KMS-11 (cell line): ENCODE results near the gene DDX54.

Source experiments
- H2AFZ ChIP-seq: fragments of 200-600 bp; sonication (generic); 2 replicates; pipeline ENCODE4 v1.6.1; 2016; ENCODE audit warnings: antibody characterized with exemption, mixed run types, low read depth
- H3K27ac ChIP-seq: fragments of 200-600 bp; sonication (generic); 2 replicates; pipeline ENCODE4 v1.6.1; 2016; ENCODE audit warnings: mild to moderate bottlenecking, mixed run types
- H3K27me3 ChIP-seq: fragments of 200-600 bp; sonication (generic); 2 replicates; pipeline ENCODE4 v1.6.1; 2017; ENCODE audit warnings: mild to moderate bottlenecking, low read depth, mixed run types, moderate library complexity; ENCODE audit not compliant: insufficient read depth
- H3K36me3 ChIP-seq: fragments of 200-600 bp; sonication (generic); 2 replicates; pipeline ENCODE4 v1.6.1; 2017; ENCODE audit warnings: mild to moderate bottlenecking, mixed run types; ENCODE audit not compliant: insufficient read depth
- H3K4me1 ChIP-seq: fragments of 200-600 bp; sonication (generic); 2 replicates; pipeline ENCODE4 v1.6.1; 2016; ENCODE audit warnings: mild to moderate bottlenecking, low read depth, mixed run types; ENCODE audit not compliant: poor library complexity, severe bottlenecking
- H3K4me2 ChIP-seq: fragments of 200-600 bp; sonication (generic); 2 replicates; pipeline ENCODE4 v1.7.0; 2016; ENCODE audit warnings: mild to moderate bottlenecking, mixed run types
- H3K4me3 ChIP-seq: fragments of 200-600 bp; sonication (generic); IDR thresholded peaks from 2 replicates; pipeline ENCODE4 v1.6.1; 2017; ENCODE audit warnings: low read depth, low read length, mixed read lengths; ENCODE audit not compliant: insufficient read depth
- H3K79me2 ChIP-seq: fragments of 200-600 bp; sonication (generic); 2 replicates; pipeline ENCODE4 v1.6.1; 2016; ENCODE audit warnings: low read depth, mixed run types; ENCODE audit not compliant: insufficient read depth
- H3K9ac ChIP-seq: fragments of 200-600 bp; sonication (generic); 2 replicates; pipeline ENCODE4 v1.6.1; 2016; ENCODE audit warnings: mild to moderate bottlenecking, mixed run types
- H4K20me1 ChIP-seq: fragments of 200-600 bp; sonication (generic); 2 replicates; pipeline ENCODE4 v1.6.1; 2016; ENCODE audit warnings: mild to moderate bottlenecking, mixed run types; ENCODE audit not compliant: insufficient read depth
- CTCF ChIP-seq: fragments of 200-600 bp; sonication (generic); conservative IDR thresholded peaks from 2 replicates; pipeline ENCODE4 v1.6.1; 2017; ENCODE audit warnings: low read depth, mild to moderate bottlenecking, antibody characterized with exemption, low read length, moderate library complexity, mixed read lengths

DDX54 gene

DNA sequence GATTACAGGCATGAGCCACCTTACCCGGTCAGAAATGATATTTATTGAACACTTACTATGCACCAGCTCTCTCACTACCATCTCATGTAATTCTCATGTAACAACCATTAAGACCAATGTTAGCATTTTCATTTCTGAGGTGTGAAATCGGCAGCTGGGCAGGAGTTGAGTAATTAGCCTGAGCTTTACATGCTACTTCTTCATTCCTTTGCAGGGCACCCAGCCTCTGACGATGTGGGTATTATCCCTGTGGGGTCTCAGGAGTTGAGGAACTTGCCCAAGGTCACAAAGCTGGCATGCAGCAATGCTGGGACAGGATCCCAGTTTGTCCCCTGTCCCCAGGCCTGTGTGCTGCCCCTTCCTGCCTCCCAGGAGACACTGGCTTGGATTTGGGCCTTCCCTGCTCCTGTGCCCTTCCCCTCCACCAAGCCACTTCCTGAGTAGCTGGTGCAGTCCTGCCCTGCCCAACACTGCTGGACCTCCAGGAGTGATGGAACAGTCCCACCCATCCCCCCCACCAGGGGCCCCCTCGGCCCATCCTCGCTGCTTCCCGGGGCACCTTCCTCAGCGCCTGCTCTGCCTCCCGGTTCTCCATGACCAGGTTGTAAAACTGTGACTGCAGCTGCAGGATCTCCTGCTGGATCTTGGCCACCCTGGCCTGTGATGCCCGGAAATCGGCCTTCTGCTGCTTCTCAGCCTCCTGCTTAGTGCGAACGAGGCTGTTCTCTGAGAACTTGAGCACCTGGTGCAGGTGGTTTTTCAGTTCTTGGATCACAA lies 14.9 kb upstream of the DDX54 start:
- no peaks in the 10 kb centered on the region for H3K79me2 ChIP-seq
- no peaks in the 10 kb centered on the region for H4K20me1 ChIP-seq
- H2AFZ ChIP-seq = no peak overlapping the region
- H3K4me3 ChIP-seq = no peak overlapping the region
- no peak for TF ChIP-seq CTCF
- peaks cover 9% of the 10 kb centered on the region for H3K4me1 ChIP-seq
- H3K4me2 ChIP-seq = no peak overlapping the region
- no peaks in the 10 kb centered on the region for H3K36me3 ChIP-seq
- no peak overlapping the region for H3K9ac ChIP-seq
- no peak overlapping the region for H3K27ac ChIP-seq
- H3K27me3 ChIP-seq = no peaks in the 10 kb centered on the region

DNA sequence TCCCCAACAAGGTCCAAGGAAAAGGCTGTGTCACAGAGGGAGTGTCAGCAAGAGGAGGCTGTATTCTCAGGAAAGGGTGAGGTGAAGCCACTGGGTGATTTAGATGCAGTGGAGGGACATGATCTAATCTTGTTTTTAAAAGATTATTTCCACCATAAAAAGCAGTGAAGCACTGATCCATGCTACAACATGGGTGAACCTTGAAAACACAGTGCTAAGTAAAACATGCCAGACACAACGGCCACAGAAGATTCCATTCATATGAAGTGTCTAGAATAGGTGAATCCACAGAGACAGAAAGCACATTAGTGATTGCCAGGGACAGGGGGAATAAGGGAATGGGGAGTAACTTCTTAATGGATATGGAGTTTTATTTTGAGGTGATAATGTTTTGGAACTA lies 13.0 kb upstream of the DDX54 start:
- Histone ChIP-seq H3K4me3 (no peak overlapping the region), H3K27me3 (no peaks in the 10 kb centered on the region), H3K27ac (no peak overlapping the region), H3K36me3 (no peaks in the 10 kb centered on the region), H2AFZ (no peak overlapping the region), H4K20me1 (no peaks in the 10 kb centered on the region), H3K4me1 (no peaks in the 10 kb centered on the region), H3K79me2 (no peaks in the 10 kb centered on the region), H3K4me2 (no peak overlapping the region), H3K9ac (no peak overlapping the region)
- no peak for TF ChIP-seq CTCF

- no peaks in the 10 kb centered on the region for H3K4me1 ChIP-seq
- H4K20me1 ChIP-seq = no peaks in the 10 kb centered on the region
- H3K4me2 ChIP-seq = no peak overlapping the region
- no peaks in the 10 kb centered on the region for H3K27me3 ChIP-seq
- no peaks in the 10 kb centered on the region for H3K36me3 ChIP-seq
- no peak overlapping the region for H3K9ac ChIP-seq
- no peak overlapping the region for H3K4me3 ChIP-seq
- no peak for TF ChIP-seq CTCF
- H2AFZ ChIP-seq = no peak overlapping the region
- no peaks in the 10 kb centered on the region for H3K79me2 ChIP-seq
- no peak overlapping the region for H3K27ac ChIP-seq
Observed at GRCh38 chr12:113197518-113198077, 12.3 kb upstream of the DDX54 start.

DNA sequence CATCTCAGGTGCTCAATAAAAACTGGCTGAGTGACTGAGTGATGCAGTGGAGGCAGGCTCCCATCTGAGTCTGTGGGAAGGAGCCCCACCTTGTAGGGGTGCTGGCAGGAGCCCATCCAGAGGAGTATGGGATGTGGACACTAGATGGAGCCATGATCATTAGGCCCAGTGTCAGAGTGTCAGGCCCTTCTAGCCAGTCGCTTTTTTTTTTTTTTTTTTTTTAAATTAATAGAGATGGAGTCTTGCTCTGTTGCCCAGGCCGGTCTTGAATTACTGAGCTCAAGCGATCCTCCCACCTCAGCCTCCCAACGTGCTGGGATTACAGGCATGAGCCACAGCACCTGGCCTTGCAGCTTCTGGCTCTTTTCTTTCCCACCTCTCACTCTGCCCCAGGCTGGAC lies 11.7 kb upstream of the DDX54 start:
- H3K4me1 ChIP-seq = no peaks in the 10 kb centered on the region
- H3K4me2 ChIP-seq = no peak overlapping the region
- TF ChIP-seq CTCF = 0 out of 2 replicates have a peak, but pooled peaks have one; percentile 28
- H3K79me2 ChIP-seq = no peaks in the 10 kb centered on the region
- no peaks in the 10 kb centered on the region for H3K36me3 ChIP-seq
- H3K4me3 ChIP-seq = no peak overlapping the region
- H4K20me1 ChIP-seq = no peaks in the 10 kb centered on the region
- H3K9ac ChIP-seq = no peak overlapping the region
- H2AFZ ChIP-seq = no peak overlapping the region
- no peak overlapping the region for H3K27ac ChIP-seq
- H3K27me3 ChIP-seq = no peaks in the 10 kb centered on the region
